Transverse colon (tissue), 4 donors: ENCODE data around the gene MAPK1IP1L. TPM values are rescaled to one million over a fixed set of nuclear protein-coding genes. Genes with fewer than 3 reads are reported as not detected.
"Not testable (repeated sequence)": the region's sequence is repeated elsewhere in the genome, so short reads cannot be mapped to it uniquely, and the experiment has no call there.

Experiments
- DNase-seq: peaks from one replicate; pipeline ENCODE4 v3.0.0-alpha.2; 2019
- H3K27ac ChIP-seq, 4 donors: fragments of 200-600 bp; sonication (generic); 2 replicates each; pipeline ENCODE4 v1.5.1; 2016 to 2018; ENCODE audit warnings: inconsistent platforms in 4 of 4
- H3K27me3 ChIP-seq: fragments of 200-600 bp; sonication (generic); 2 replicates; pipeline ENCODE4 v1.5.1; 2017; ENCODE audit warnings: inconsistent platforms
- H3K36me3 ChIP-seq, 4 donors: fragments of 200-600 bp; sonication (generic); 2 replicates each; pipeline ENCODE4 v1.5.1; 2017 to 2019; ENCODE audit warnings: inconsistent platforms in 4 of 4
- H3K4me1 ChIP-seq, 4 donors: fragments of 200-600 bp; sonication (generic); 2 replicates each; pipeline ENCODE4 v1.5.1; 2017 to 2020; ENCODE audit warnings: inconsistent platforms in 4 of 4
- H3K4me3 ChIP-seq, 4 donors: fragments of 200-600 bp; sonication (generic); 1 replicate in 1 of 4; 2 replicates in 3 of 4; pipeline versions ENCODE4 v1.5.1 to v1.6.1; 2017 to 2019; ENCODE audit warnings: inconsistent platforms in 4 of 4
- H3K9me3 ChIP-seq, 2 donors: fragments of 200-600 bp; sonication (generic); 2 replicates each; pipeline ENCODE4 v1.5.1; 2017 to 2019; ENCODE audit warnings: inconsistent platforms in 2 of 2
- EP300 ChIP-seq: sonication (generic); formaldehyde crosslinking; IDR thresholded peaks from one replicate; pipeline ENCODE4 v1.6.1; 2017; ENCODE audit warnings: antibody characterized with exemption, low read depth
- POLR2A ChIP-seq: fragments of 450-650 bp; IDR thresholded peaks from one replicate; pipeline ENCODE4 v1.6.1; 2016; ENCODE audit warnings: antibody characterized with exemption, mild to moderate bottlenecking, moderate library complexity
- POLR2AphosphoS5 ChIP-seq, 3 donors: sonication (generic); formaldehyde crosslinking; IDR thresholded peaks; one replicate each; pipeline ENCODE4 v1.6.1; 2016; ENCODE audit warnings: antibody characterized with exemption in 3 of 3
- WGBS, 2 donors: methylation state at CpG; one replicate each; pipeline ENCODE4 v1.1.5; 2018; ENCODE audit warnings: low coverage in 1 of 2; 5-methylcytosine and 5-hydroxymethylcytosine counted together
- in situ Hi-C, 4 donors: fragments of 200-750 bp; cut with MboI; loops; one replicate each; pipeline versions ENCODE4 v1.15.0 to v1.15.1; 2017; ENCODE audit warnings: low sequenced_read_pairs in 3 of 4, low pct_ligation_motif_present in 1 of 4, low pct_unique_long_range_greater_than_20kb in 1 of 4
- intact Hi-C: fragments of 100-400 bp; cut with DNase I; formaldehyde crosslinking; loops from one replicate; pipeline ENCODE4 v1.15.1; 2023; ENCODE audit warnings: low total_unique reads
- total RNA-seq, 4 donors: library from RNA; depleted of rRNA; stranded (reverse); fragments of >200 nt; gene quantifications; one replicate each; pipeline ENCODE4 v1.1.0, GENCODE V29; 2016
- TF ChIP-seq, protein P1 (sequence below), 5 experiments: fragments of 200-600 bp in 3 of 5; fragments of 450-650 bp in 2 of 5; sonication (generic) in 3 of 5; IDR thresholded peaks; 1 replicate in 2 of 5; 2 replicates in 3 of 5; pipeline ENCODE4 v1.5.1; 2016 to 2017; ENCODE audit warnings: antibody characterized with exemption in 5 of 5, inconsistent platforms in 3 of 5, mild to moderate bottlenecking in 2 of 5, moderate library complexity in 1 of 5

MAPK1IP1L gene
- total RNA-seq, 4 donors from 2014 or later: 50.2 to 96.9 (median 57.6) TPM

DNA sequence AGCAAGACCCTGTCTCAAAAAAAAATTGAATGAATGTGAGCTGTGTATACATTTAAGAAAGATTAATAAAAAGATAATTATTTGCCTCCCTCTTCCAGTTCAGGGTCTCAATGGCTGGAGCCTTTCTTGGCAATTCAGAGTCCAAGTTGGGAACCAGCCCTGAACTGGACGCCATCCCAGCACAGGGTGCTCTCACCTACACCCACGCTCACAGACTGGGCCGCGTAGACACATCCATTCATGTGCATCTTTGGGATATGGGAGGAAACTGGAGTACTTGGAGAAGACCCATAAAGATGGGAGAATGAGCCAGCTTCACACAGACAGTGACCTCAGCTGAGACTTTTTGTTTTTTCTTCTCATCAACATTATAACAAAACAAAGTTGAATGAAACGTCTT lies 6.5 kb downstream of the MAPK1IP1L start:
- intact Hi-C loops: no loop called here
- H3K4me1 ChIP-seq: peaks cover 10 to 35% (median 16%) of the 10 kb centered on the region in 4 donors
- H3K4me3 ChIP-seq: no peak overlapping the region
- peaks cover 0 to 7% (median 1%) of the 10 kb centered on the region in 4 donors for H3K36me3 ChIP-seq
- 83 to 84% methylated on average over 1 to 5 of the region's 5 CpGs for WGBS, 2 donors
- in situ Hi-C loops: no loop called here
- H3K27me3 ChIP-seq: no peaks in the 10 kb centered on the region
- H3K27ac ChIP-seq: no peak overlapping the region
- no peak for TF ChIP-seq POLR2AphosphoS5 (IDR thresholded peaks at IDR 0.05)
- TF ChIP-seq, protein P1, sequence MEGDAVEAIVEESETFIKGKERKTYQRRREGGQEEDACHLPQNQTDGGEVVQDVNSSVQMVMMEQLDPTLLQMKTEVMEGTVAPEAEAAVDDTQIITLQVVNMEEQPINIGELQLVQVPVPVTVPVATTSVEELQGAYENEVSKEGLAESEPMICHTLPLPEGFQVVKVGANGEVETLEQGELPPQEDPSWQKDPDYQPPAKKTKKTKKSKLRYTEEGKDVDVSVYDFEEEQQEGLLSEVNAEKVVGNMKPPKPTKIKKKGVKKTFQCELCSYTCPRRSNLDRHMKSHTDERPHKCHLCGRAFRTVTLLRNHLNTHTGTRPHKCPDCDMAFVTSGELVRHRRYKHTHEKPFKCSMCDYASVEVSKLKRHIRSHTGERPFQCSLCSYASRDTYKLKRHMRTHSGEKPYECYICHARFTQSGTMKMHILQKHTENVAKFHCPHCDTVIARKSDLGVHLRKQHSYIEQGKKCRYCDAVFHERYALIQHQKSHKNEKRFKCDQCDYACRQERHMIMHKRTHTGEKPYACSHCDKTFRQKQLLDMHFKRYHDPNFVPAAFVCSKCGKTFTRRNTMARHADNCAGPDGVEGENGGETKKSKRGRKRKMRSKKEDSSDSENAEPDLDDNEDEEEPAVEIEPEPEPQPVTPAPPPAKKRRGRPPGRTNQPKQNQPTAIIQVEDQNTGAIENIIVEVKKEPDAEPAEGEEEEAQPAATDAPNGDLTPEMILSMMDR (IDR thresholded peaks at IDR 0.05): no peak
- TF ChIP-seq EP300: no peak
- TF ChIP-seq POLR2A: no peak
- no peaks in the 10 kb centered on the region for H3K9me3 ChIP-seq
- no peak for DNase-seq

- peaks cover 3 to 22% (median 8%) of the 10 kb centered on the region in 4 donors for H3K4me1 ChIP-seq
- no peaks in the 10 kb centered on the region for H3K27me3 ChIP-seq
- in situ Hi-C loops (no loop called here), intact Hi-C loops (no loop called here)
- H3K9me3 ChIP-seq: no peaks in the 10 kb centered on the region
- DNase-seq: no peak
- TF ChIP-seq, protein P1 (IDR thresholded peaks at IDR 0.05): no peak
- TF ChIP-seq POLR2A (no peak), EP300 (no peak), POLR2AphosphoS5 (IDR thresholded peaks at IDR 0.05) (no peak)
- no peak overlapping the region for H3K4me3 ChIP-seq
- H3K27ac ChIP-seq: no peak overlapping the region
- 93% methylated on average over 4 to 5 of the region's 5 CpGs for WGBS, 2 donors
- peaks cover 0 to 15% (median 7%) of the 10 kb centered on the region in 4 donors for H3K36me3 ChIP-seq
Observed at GRCh38 chr14:55059333-55059732, 7.9 kb downstream of the MAPK1IP1L start.

GRCh38 chr14:55062517-55063351 lies 11.3 kb downstream of the MAPK1IP1L start:
- Histone ChIP-seq H3K9me3 (no peaks in the 10 kb centered on the region), H3K4me3 (no peak overlapping the region), H3K27me3 (no peaks in the 10 kb centered on the region), H3K36me3 (peaks cover 0 to 26% (median 12%) of the 10 kb centered on the region in 4 donors), H3K27ac (peak overlapping the region in 2 of 4 donors; percentile 7 to 26), H3K4me1 (peaks cover 0 to 6% (median 4%) of the 10 kb centered on the region in 4 donors)
- 64 to 89% methylated on average over 2 to 11 of the region's 11 CpGs for WGBS, 2 donors
- TF ChIP-seq EP300 (no peak), POLR2A (no peak), POLR2AphosphoS5 (IDR thresholded peaks at IDR 0.05) (no peak)
- TF ChIP-seq, protein P1 (IDR thresholded peaks at IDR 0.05): no peak
- intact Hi-C loops (no loop called here), in situ Hi-C loops (no loop called here)
- DNase-seq: no peak

GRCh38 chr14:55064896-55065295 lies 13.4 kb downstream of the MAPK1IP1L start:
- intact Hi-C loops, H3K27me3 ChIP-seq, H3K9me3 ChIP-seq, H3K4me1 ChIP-seq, H3K27ac ChIP-seq, DNase-seq, H3K4me3 ChIP-seq, in situ Hi-C loops: not testable (repeated sequence)
- peaks cover 0 to 26% (median 10%) of the 10 kb centered on the region in 4 donors for H3K36me3 ChIP-seq
- WGBS, 2 donors: 67 to 85% methylated on average over 2 of the region's 2 CpGs
